GM23338 (cell line): ENCODE measurements around the gene GUCY1B1. TPM values are rescaled to one million over a fixed set of nuclear protein-coding genes. Genes with fewer than 3 reads are reported as not detected.

Experiments used
- ATAC-seq: fragments of 200-7000 bp; cut with Tn5 transposase; 3 replicates; pipeline ENCODE4 v1.9.1; 2020
- DNase-seq: peaks from one replicate; pipeline ENCODE4 v3.0.0-alpha.2; 2015; ENCODE audit warnings: low spot score
- H2AFZ ChIP-seq: fragments of 200-600 bp; sonication (generic); 2 replicates; pipeline ENCODE4 v1.8.0; 2016; ENCODE audit warnings: antibody characterized with exemption, mild to moderate bottlenecking, moderate library complexity
- H3F3A ChIP-seq: fragments of 200-600 bp; sonication (generic); replicated peaks from 2 replicates; pipeline ENCODE4 v1.8.0; 2017; ENCODE audit warnings: antibody characterized with exemption, mixed run types, low read depth
- H3K27ac ChIP-seq: fragments of 200-600 bp; sonication (generic); 2 replicates; pipeline ENCODE4 v1.6.1; 2016; ENCODE audit warnings: low read depth
- H3K27me3 ChIP-seq: fragments of 200-600 bp; sonication (generic); 2 replicates; pipeline ENCODE4 v1.8.0; 2016; ENCODE audit warnings: mild to moderate bottlenecking, mixed run types, moderate library complexity; ENCODE audit not compliant: insufficient read depth
- H3K36me3 ChIP-seq: fragments of 200-600 bp; sonication (generic); 2 replicates; pipeline ENCODE4 v1.8.0; 2016; ENCODE audit warnings: mild to moderate bottlenecking; ENCODE audit not compliant: insufficient read depth
- H3K4me1 ChIP-seq: fragments of 200-600 bp; sonication (generic); 2 replicates; pipeline ENCODE4 v1.8.0; 2016; ENCODE audit warnings: mild to moderate bottlenecking, moderate library complexity; ENCODE audit not compliant: insufficient read depth
- H3K4me2 ChIP-seq: fragments of 200-600 bp; sonication (generic); 2 replicates; pipeline ENCODE4 v1.7.1; 2017; ENCODE audit warnings: mixed run types
- H3K4me3 ChIP-seq: fragments of 200-600 bp; sonication (generic); 2 replicates; pipeline ENCODE4 v1.6.1; 2016; ENCODE audit warnings: mixed run types
- H3K79me2 ChIP-seq: fragments of 200-600 bp; sonication (generic); replicated peaks from 2 replicates; pipeline ENCODE4 v1.8.0; 2017; ENCODE audit warnings: mild to moderate bottlenecking; ENCODE audit not compliant: insufficient read depth
- H3K9me2 ChIP-seq: fragments of 200-600 bp; sonication (generic); 2 replicates; pipeline ENCODE4 v1.8.0; 2017; ENCODE audit not compliant: insufficient read depth
- H4K20me1 ChIP-seq: fragments of 200-600 bp; sonication (generic); replicated peaks from 2 replicates; pipeline ENCODE4 v1.8.0; 2017; ENCODE audit warnings: mild to moderate bottlenecking; ENCODE audit not compliant: insufficient read depth
- H3K27ac Mint-ChIP-seq: 2 replicates; pipeline ENCODE4 v1.8.0; 2020; ENCODE audit warnings: inconsistent platforms, mild to moderate bottlenecking, moderate library complexity, mixed read lengths
- H3K27me3 Mint-ChIP-seq: 3 replicates; pipeline ENCODE4 v1.8.0; 2022; ENCODE audit warnings: low read depth, mild to moderate bottlenecking, moderate library complexity, mixed read lengths, inconsistent platforms; ENCODE audit not compliant: insufficient read depth, poor library complexity
- H3K36me3 Mint-ChIP-seq: 3 replicates; pipeline ENCODE4 v1.8.0; 2021; ENCODE audit warnings: low read depth, mild to moderate bottlenecking, inconsistent platforms, moderate library complexity, mixed read lengths
- H3K4me1 Mint-ChIP-seq: 3 replicates; pipeline ENCODE4 v1.8.0; 2020; ENCODE audit warnings: mild to moderate bottlenecking, inconsistent platforms, mixed read lengths
- H3K4me3 Mint-ChIP-seq: 3 replicates; pipeline ENCODE4 v1.8.0; 2021; ENCODE audit warnings: moderate library complexity, mild to moderate bottlenecking, inconsistent platforms, mixed read lengths
- H3K9me3 Mint-ChIP-seq: 3 replicates; pipeline ENCODE4 v1.8.0; 2020; ENCODE audit warnings: moderate library complexity, mild to moderate bottlenecking, inconsistent platforms, mixed read lengths
- CTCF ChIP-seq, 2 experiments: fragments of 200-600 bp in 1 of 2; sonication (generic) in 1 of 2; conservative IDR thresholded peaks; 2 replicates each; pipeline versions ENCODE4 v1.5.1 to v1.6.1; 2016 to 2017; ENCODE audit warnings: antibody characterized with exemption in 2 of 2, low read depth in 2 of 2, mild to moderate bottlenecking in 2 of 2, moderate library complexity in 1 of 2
- ETS1 ChIP-seq: IDR thresholded peaks from 2 replicates; pipeline ENCODE4 v1.6.1; 2016; ENCODE audit warnings: antibody characterized with exemption
- EZH2 ChIP-seq: fragments of 200-600 bp; sonication (generic); IDR thresholded peaks from one replicate; pipeline ENCODE4 v1.8.0; 2017; ENCODE audit warnings: antibody characterized with exemption, mild to moderate bottlenecking, low read depth; ENCODE audit not compliant: unreplicated experiment
- JUNB ChIP-seq: IDR thresholded peaks from one replicate; pipeline ENCODE4 v1.6.1; 2016; ENCODE audit warnings: antibody characterized with exemption; ENCODE audit not compliant: unreplicated experiment
- NANOG ChIP-seq: IDR thresholded peaks from 2 replicates; pipeline ENCODE4 v1.6.1; 2016; ENCODE audit warnings: antibody characterized with exemption, borderline replicate concordance
- POLR2AphosphoS5 ChIP-seq: IDR thresholded peaks from 2 replicates; pipeline ENCODE4 v1.6.1; 2016; ENCODE audit warnings: antibody characterized with exemption, low read depth
- REST ChIP-seq: IDR thresholded peaks from one replicate; pipeline ENCODE4 v1.6.1; 2018; ENCODE audit warnings: antibody characterized with exemption; ENCODE audit not compliant: unreplicated experiment
- ZNF114 ChIP-seq: fragments of 250-450 bp; sonication (Bioruptor Pico); IDR thresholded peaks from 2 replicates; pipeline ENCODE4 v1.5.0; 2020; ENCODE audit warnings: mild to moderate bottlenecking, moderate library complexity
- ZNF331 ChIP-seq: fragments of 250-450 bp; sonication (Bioruptor Pico); IDR thresholded peaks from 2 replicates; pipeline ENCODE4 v1.5.0; 2020; ENCODE audit warnings: low read depth, mild to moderate bottlenecking, moderate library complexity
- ZNF462 ChIP-seq: fragments of 250-450 bp; sonication (Bioruptor Pico); IDR thresholded peaks from 2 replicates; pipeline ENCODE4 v1.5.0; 2020; ENCODE audit warnings: mild to moderate bottlenecking, moderate library complexity
- polyA plus RNA-seq: library from polyadenylated mRNA; unstranded; fragments of >200 nt; fragmentation: Nextera tagmentation; extraction: Ambion mirVana; gene quantifications from 2 replicates; pipeline ENCODE4 v1.2.1, GENCODE V29; 2016
- total RNA-seq: library from RNA; depleted of rRNA; stranded (reverse); fragments of >200 nt; shearing (Covaris generic); gene quantifications from 2 replicates; pipeline ENCODE4 v1.2.3, GENCODE V29; 2014

Gene GUCY1B1
- total and polyA plus RNA-seq, 2 experiments from 2014 or later = 2.6 to 4.3 TPM

GRCh38 chr4:155807021-155807420, 48.2 kb downstream of the GUCY1B1 start:
- Histone ChIP-seq H2AFZ (no peak overlapping the region), H3K36me3 (no peaks in the 10 kb centered on the region), H4K20me1 (no peaks in the 10 kb centered on the region), H3F3A (no peaks in the 10 kb centered on the region), H3K79me2 (no peaks in the 10 kb centered on the region), H3K27ac (no peak overlapping the region), H3K4me3 (no peak overlapping the region), H3K27me3 (no peaks in the 10 kb centered on the region), H3K4me2 (no peak overlapping the region), H3K4me1 (no peaks in the 10 kb centered on the region), H3K9me2 (no peaks in the 10 kb centered on the region)
- H3K9me3 Mint-ChIP-seq = no peaks in the 10 kb centered on the region
- DNase-seq (no peak), ATAC-seq (no peak)
- H3K27me3 Mint-ChIP-seq = no peaks in the 10 kb centered on the region
- H3K27ac Mint-ChIP-seq = no peak overlapping the region
- no peaks in the 10 kb centered on the region for H3K4me1 Mint-ChIP-seq
- H3K4me3 Mint-ChIP-seq = no peak overlapping the region
- H3K36me3 Mint-ChIP-seq = no peaks in the 10 kb centered on the region
- TF ChIP-seq POLR2AphosphoS5 = no peak

- no peaks in the 10 kb centered on the region for H3K4me1 Mint-ChIP-seq
- Histone ChIP-seq H4K20me1 (no peaks in the 10 kb centered on the region), H3K36me3 (no peaks in the 10 kb centered on the region), H3F3A (no peaks in the 10 kb centered on the region), H3K27ac (no peak overlapping the region), H3K9me2 (no peaks in the 10 kb centered on the region), H3K27me3 (no peaks in the 10 kb centered on the region), H3K4me3 (no peak overlapping the region), H3K4me1 (no peaks in the 10 kb centered on the region), H3K4me2 (no peak overlapping the region), H3K79me2 (no peaks in the 10 kb centered on the region), H2AFZ (no peak overlapping the region)
- no peak overlapping the region for H3K4me3 Mint-ChIP-seq
- ATAC-seq = peak; percentile 62
- no peak overlapping the region for H3K27ac Mint-ChIP-seq
- H3K27me3 Mint-ChIP-seq = peaks cover 1% of the 10 kb centered on the region
- H3K9me3 Mint-ChIP-seq = no peaks in the 10 kb centered on the region
- no peaks in the 10 kb centered on the region for H3K36me3 Mint-ChIP-seq
- peak; percentile 91 for DNase-seq
- TF ChIP-seq CTCF (conservative IDR thresholded peaks at IDR 0.05; ENCODE audit: low read depth in 2 of 2) (peak; percentile 67 to 81), ZNF462 (no peak), POLR2AphosphoS5 (no peak), JUNB (no peak), NANOG (no peak), ETS1 (no peak), EZH2 (no peak), ZNF114 (CRISPR knock-in tag) (no peak), ZNF331 (no peak), REST (no peak)
Measured at GRCh38 chr4:155809835-155810234, 51.0 kb downstream of the GUCY1B1 start.
